Natural killer cell (primary cell): ENCODE data around the gene ADGRD1. TPM values are rescaled to one million over a fixed set of nuclear protein-coding genes. Genes with fewer than 3 reads are reported as not detected.

Experiments
- ATAC-seq, 3 donors: fragments of 150-1000 bp in 2 of 3; fragments of 200-7000 bp in 1 of 3; cut with Tn5 transposase; 1 replicate in 1 of 3; 2 replicates in 2 of 3; pipeline ENCODE4 v1.10.0; 2021; ENCODE audit warnings: mild to moderate bottlenecking in 2 of 3, moderate library complexity in 2 of 3
- DNase-seq, 2 donors: peaks; one replicate each; pipeline versions ENCODE4 v3.0.0 to v3.0.0-alpha.2; 2013 to 2021; ENCODE audit warnings: mixed read lengths in 1 of 2
- H3K27ac ChIP-seq: one replicate; pipeline ENCODE4 v1.5.1; 2013; ENCODE audit warnings: mild to moderate bottlenecking, low read length
- H3K27me3 ChIP-seq: one replicate; pipeline ENCODE4 v1.6.1; 2013; ENCODE audit warnings: low read length; ENCODE audit not compliant: control insufficient read depth, insufficient read depth
- H3K36me3 ChIP-seq: one replicate; pipeline ENCODE4 v1.6.1; 2013; ENCODE audit warnings: low read length; ENCODE audit not compliant: control insufficient read depth, insufficient read depth
- H3K4me1 ChIP-seq: one replicate; pipeline ENCODE4 v1.6.1; 2013; ENCODE audit warnings: low read length; ENCODE audit not compliant: control insufficient read depth, insufficient read depth
- H3K4me3 ChIP-seq: one replicate; pipeline ENCODE4 v1.5.1; 2013; ENCODE audit warnings: low read length
- H3K9me3 ChIP-seq: one replicate; pipeline ENCODE4 v1.6.1; 2013; ENCODE audit warnings: low read length; ENCODE audit not compliant: control insufficient read depth, insufficient read depth
- H3K27ac Mint-ChIP-seq, 2 donors: one replicate each; pipeline ENCODE4 v1.8.0; 2022; ENCODE audit warnings: mild to moderate bottlenecking in 2 of 2, mixed read lengths in 2 of 2, moderate library complexity in 1 of 2
- H3K27me3 Mint-ChIP-seq, 2 donors: one replicate each; pipeline ENCODE4 v1.8.0; 2022; ENCODE audit warnings: low read depth in 2 of 2, mixed read lengths in 2 of 2
- H3K36me3 Mint-ChIP-seq: one replicate; pipeline ENCODE4 v1.8.0; 2022; ENCODE audit warnings: mixed read lengths
- H3K4me1 Mint-ChIP-seq, 2 donors: one replicate each; pipeline ENCODE4 v1.8.0; 2022; ENCODE audit warnings: mixed read lengths in 2 of 2
- H3K4me3 Mint-ChIP-seq: one replicate; pipeline ENCODE4 v1.8.0; 2022; ENCODE audit warnings: mild to moderate bottlenecking, moderate library complexity, mixed read lengths
- H3K9me3 Mint-ChIP-seq, 2 donors: one replicate each; pipeline ENCODE4 v1.8.0; 2022; ENCODE audit warnings: mixed read lengths in 2 of 2
- WGBS: methylation state at CpG from one replicate; pipeline ENCODE4 v1.1.7; 2013; ENCODE audit warnings: missing lambda C conversion rate; ENCODE audit not compliant: insufficient coverage; 5-methylcytosine and 5-hydroxymethylcytosine counted together
- intact Hi-C: fragments of 100-400 bp; cut with micrococcal nuclease; formaldehyde crosslinking; loops from one replicate; pipeline ENCODE4 v1.14.2; 2022
- total RNA-seq, 4 donors: library from RNA; stranded (reverse); fragments of 120-200 nt in 1 of 4; gene quantifications; one replicate each; pipeline versions ENCODE4 v1.2.3 to v1.2.4, GENCODE V29; 2013 to 2022
- TF ChIP-seq, protein P1 (sequence below): fragments of 200-600 bp; IDR thresholded peaks from one replicate; pipeline ENCODE4 v1.8.0; 2022; ENCODE audit warnings: antibody characterized with exemption

Gene ADGRD1
- total RNA-seq, 3 donors from 2014 or later (not counting 1 experiment from before 2014, with no cell fraction given), result 0.50 to 3.9 (median 1.4) TPM

GRCh38 chr12:131147894-131148293 lies 194.2 kb downstream of the ADGRD1 start:
- ATAC-seq (no peak), DNase-seq (no peak)
- H3K27me3 Mint-ChIP-seq, result peaks cover 9 to 14% of the 10 kb centered on the region in 2 donors
- no peak overlapping the region for H3K4me3 Mint-ChIP-seq
- no peaks in the 10 kb centered on the region for H3K9me3 ChIP-seq
- intact Hi-C loops, result no loop called here
- no peaks in the 10 kb centered on the region for H3K36me3 ChIP-seq
- no peak overlapping the region for H3K4me3 ChIP-seq
- no peaks in the 10 kb centered on the region for H3K27me3 ChIP-seq
- no peaks in the 10 kb centered on the region for H3K36me3 Mint-ChIP-seq
- TF ChIP-seq, protein P1, sequence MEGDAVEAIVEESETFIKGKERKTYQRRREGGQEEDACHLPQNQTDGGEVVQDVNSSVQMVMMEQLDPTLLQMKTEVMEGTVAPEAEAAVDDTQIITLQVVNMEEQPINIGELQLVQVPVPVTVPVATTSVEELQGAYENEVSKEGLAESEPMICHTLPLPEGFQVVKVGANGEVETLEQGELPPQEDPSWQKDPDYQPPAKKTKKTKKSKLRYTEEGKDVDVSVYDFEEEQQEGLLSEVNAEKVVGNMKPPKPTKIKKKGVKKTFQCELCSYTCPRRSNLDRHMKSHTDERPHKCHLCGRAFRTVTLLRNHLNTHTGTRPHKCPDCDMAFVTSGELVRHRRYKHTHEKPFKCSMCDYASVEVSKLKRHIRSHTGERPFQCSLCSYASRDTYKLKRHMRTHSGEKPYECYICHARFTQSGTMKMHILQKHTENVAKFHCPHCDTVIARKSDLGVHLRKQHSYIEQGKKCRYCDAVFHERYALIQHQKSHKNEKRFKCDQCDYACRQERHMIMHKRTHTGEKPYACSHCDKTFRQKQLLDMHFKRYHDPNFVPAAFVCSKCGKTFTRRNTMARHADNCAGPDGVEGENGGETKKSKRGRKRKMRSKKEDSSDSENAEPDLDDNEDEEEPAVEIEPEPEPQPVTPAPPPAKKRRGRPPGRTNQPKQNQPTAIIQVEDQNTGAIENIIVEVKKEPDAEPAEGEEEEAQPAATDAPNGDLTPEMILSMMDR, result no peak
- WGBS, result 57% methylated on average over 1 of the region's 3 CpGs
- no peaks in the 10 kb centered on the region for H3K4me1 ChIP-seq
- H3K4me1 Mint-ChIP-seq, result no peaks in the 10 kb centered on the region
- no peaks in the 10 kb centered on the region for H3K9me3 Mint-ChIP-seq
- no peak overlapping the region for H3K27ac Mint-ChIP-seq
- H3K27ac ChIP-seq, result no peak overlapping the region

DNA sequence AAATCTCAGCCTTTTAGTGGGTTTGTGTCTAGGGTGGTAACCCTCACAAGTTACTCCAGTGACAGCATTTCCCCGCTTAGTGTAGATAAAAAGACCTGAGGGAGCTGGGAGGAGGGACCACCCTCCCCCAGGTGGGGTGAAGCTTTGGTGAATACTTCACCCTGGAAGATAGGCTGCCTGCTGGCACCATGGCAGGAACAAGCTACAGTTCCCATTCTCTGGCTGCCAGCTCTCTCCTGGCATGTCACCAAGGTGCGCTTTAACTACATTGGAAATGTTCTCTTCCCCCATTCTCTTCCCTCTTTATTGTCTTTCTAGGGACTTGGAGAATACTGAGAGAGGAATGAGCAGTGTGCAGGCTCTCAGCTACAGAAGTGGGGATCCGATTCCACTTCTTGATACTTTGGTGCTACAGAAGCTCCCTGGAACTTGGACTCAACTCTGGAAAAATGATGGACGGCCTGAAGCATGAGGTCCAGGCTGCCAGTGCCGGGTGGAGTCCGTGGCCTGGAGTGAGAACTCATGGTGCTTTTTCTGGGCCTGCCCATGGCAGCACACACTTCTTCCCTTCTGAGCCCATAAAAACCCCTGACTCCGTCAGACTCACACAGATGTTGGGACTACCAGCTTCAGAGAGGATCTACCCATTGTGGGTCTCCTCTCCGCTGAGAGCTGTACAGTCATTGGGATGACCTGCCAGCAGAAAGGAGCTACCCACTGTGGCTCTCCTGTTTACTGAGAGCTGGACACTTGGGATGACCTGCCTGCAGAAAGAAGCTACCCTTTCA lies 198.0 kb downstream of the ADGRD1 start:
- no peak for ATAC-seq
- intact Hi-C loops, result no loop called here
- TF ChIP-seq, protein P1, result no peak
- no peaks in the 10 kb centered on the region for H3K36me3 ChIP-seq
- H3K27me3 ChIP-seq, result no peaks in the 10 kb centered on the region
- no peak overlapping the region for H3K27ac ChIP-seq
- no peak for DNase-seq
- no peaks in the 10 kb centered on the region for H3K36me3 Mint-ChIP-seq
- H3K4me1 Mint-ChIP-seq, result no peaks in the 10 kb centered on the region
- peaks cover 4 to 15% of the 10 kb centered on the region in 2 donors for H3K27me3 Mint-ChIP-seq
- no peaks in the 10 kb centered on the region for H3K4me1 ChIP-seq
- H3K9me3 ChIP-seq, result no peaks in the 10 kb centered on the region
- no peak overlapping the region for H3K4me3 Mint-ChIP-seq
- no peaks in the 10 kb centered on the region for H3K9me3 Mint-ChIP-seq
- WGBS, result 92% methylated on average over 7 of the region's 8 CpGs
- H3K4me3 ChIP-seq, result no peak overlapping the region
- H3K27ac Mint-ChIP-seq, result no peak overlapping the region

GRCh38 chr12:131152587-131152986 lies 198.9 kb downstream of the ADGRD1 start:
- intact Hi-C loops, result no loop called here

More at GRCh38 chr12:131152587-131152986, 198.9 kb downstream of the ADGRD1 start:
- TF ChIP-seq, protein P1, result no peak
- no peak overlapping the region for H3K4me3 ChIP-seq
- ATAC-seq (no peak), DNase-seq (no peak)
- peaks cover 3 to 15% of the 10 kb centered on the region in 2 donors for H3K27me3 Mint-ChIP-seq
- H3K9me3 ChIP-seq, result no peaks in the 10 kb centered on the region
- H3K4me1 ChIP-seq, result no peaks in the 10 kb centered on the region
- H3K4me3 Mint-ChIP-seq, result no peak overlapping the region
- WGBS, result 83% methylated on average over 5 of the region's 5 CpGs
- no peaks in the 10 kb centered on the region for H3K4me1 Mint-ChIP-seq
- no peaks in the 10 kb centered on the region for H3K36me3 ChIP-seq
- no peak overlapping the region for H3K27ac Mint-ChIP-seq
- no peaks in the 10 kb centered on the region for H3K9me3 Mint-ChIP-seq
- H3K27me3 ChIP-seq, result no peaks in the 10 kb centered on the region
- no peak overlapping the region for H3K27ac ChIP-seq
- H3K36me3 Mint-ChIP-seq, result no peaks in the 10 kb centered on the region
